Tibial nerve (tissue), 4 donors: ENCODE measurements around the gene RBM28.

Source experiments
- CTCF ChIP-seq, 5 experiments: fragments of 200-600 bp in 3 of 5; fragments of 450-650 bp in 2 of 5; sonication (generic) in 3 of 5; IDR thresholded peaks; one replicate each; pipeline ENCODE4 v1.5.1; 2016 to 2019; ENCODE audit warnings: antibody characterized with exemption in 5 of 5, mild to moderate bottlenecking in 3 of 5, moderate library complexity in 2 of 5
- EP300 ChIP-seq, 2 donors: sonication (generic); formaldehyde crosslinking; IDR thresholded peaks; one replicate each; pipeline ENCODE4 v1.6.1; 2017; ENCODE audit warnings: antibody characterized with exemption in 2 of 2, mild to moderate bottlenecking in 1 of 2

GRCh38 chr7:128361411-128362379 lies 18.0 kb upstream of the RBM28 start, which contains the start of gene PRRT4:
- TF ChIP-seq CTCF (IDR thresholded peaks at IDR 0.05) (no peak), EP300 (IDR thresholded peaks at IDR 0.05) (no peak)
